ENCODE results near the gene VPS37B. TPM values are rescaled to one million over a fixed set of nuclear protein-coding genes. Genes with fewer than 3 reads are reported as not detected.

The VPS37B gene
- total and polyA plus RNA-seq, 12 donors: 16.4 to 33.2 (median 19.8) TPM

DNA sequence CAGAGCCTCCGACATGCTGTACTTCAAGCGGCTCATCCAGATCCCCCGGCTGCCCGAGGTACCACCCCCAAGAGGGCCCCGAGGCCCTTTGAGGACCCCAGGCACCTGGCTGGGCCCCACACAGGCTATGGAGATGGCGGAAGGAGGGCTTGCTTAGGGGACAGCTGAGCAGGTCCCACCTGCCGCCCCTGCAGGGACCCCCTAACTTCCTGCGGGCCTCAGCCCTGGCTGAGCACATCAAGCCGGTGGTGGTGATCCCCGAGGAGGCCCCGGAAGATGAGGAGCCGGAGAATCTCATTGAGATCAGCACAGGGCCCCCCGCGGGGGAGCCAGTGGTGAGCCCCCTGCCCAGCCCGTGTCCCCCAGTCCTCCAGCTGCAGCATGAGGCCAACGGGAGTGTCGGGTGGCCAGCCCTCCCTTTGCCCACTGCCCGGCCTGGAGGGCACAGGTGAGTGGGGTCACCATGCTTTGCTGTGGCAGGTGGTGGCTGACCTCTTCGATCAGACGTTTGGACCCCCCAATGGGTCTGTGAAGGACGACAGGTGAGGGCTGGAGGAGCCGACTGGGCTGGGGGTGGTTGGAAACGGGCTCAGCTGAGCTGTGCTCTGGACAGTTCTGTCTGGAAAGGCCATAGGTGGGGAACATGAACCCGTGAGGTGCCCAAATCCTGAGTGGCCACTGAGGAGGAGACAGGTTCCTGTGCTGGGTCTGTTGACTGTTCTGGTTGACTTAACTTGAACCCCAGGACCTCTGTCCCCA, 40.7 kb downstream of the VPS37B start:
- DNase-seq (no peak), ATAC-seq (no peak)
- WGBS, 2 donors: 92 to 94% methylated on average over 24 of the region's 24 CpGs
- Histone ChIP-seq H3K36me3 (peaks cover 0 to 53% (median 0%) of the 10 kb centered on the region in 9 donors), H3K27me3 (no peaks in the 10 kb centered on the region), H3K4me1 (peaks cover 0 to 34% (median 18%) of the 10 kb centered on the region in 9 donors), H3K4me3 (no peak overlapping the region), H3K27ac (no peak overlapping the region), H3K9me3 (no peaks in the 10 kb centered on the region)
- TF ChIP-seq, protein P1, sequence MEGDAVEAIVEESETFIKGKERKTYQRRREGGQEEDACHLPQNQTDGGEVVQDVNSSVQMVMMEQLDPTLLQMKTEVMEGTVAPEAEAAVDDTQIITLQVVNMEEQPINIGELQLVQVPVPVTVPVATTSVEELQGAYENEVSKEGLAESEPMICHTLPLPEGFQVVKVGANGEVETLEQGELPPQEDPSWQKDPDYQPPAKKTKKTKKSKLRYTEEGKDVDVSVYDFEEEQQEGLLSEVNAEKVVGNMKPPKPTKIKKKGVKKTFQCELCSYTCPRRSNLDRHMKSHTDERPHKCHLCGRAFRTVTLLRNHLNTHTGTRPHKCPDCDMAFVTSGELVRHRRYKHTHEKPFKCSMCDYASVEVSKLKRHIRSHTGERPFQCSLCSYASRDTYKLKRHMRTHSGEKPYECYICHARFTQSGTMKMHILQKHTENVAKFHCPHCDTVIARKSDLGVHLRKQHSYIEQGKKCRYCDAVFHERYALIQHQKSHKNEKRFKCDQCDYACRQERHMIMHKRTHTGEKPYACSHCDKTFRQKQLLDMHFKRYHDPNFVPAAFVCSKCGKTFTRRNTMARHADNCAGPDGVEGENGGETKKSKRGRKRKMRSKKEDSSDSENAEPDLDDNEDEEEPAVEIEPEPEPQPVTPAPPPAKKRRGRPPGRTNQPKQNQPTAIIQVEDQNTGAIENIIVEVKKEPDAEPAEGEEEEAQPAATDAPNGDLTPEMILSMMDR (IDR thresholded peaks at IDR 0.05): no peak
- intact Hi-C loops (cut with DNase I): loop anchor here in 1 of 10 donors (10.0 kb wide), 1 partner anchor 60 kb away; no protein-coding TSS in a partner anchor

DNA sequence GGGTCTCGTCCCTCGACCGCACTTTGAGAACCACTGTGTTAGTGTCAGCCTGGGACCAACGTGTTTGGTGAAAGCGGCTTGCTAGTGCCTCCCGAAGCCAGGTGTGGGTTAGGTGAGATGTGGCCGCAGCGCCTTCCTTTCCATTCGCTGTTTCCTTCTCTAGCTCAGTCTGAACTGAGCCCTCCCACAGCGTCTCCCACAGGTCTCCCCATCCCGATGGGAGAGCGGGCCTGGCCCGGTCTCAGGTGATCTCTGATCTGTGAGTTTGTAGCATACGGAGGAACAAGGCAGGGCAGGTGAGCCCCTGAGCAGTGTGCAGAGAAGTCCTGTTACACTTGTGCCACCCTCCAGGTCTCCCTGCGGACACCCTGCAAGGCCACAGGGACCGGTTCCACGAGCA, 41.4 kb downstream of the VPS37B start:
- Histone ChIP-seq H3K27ac (no peak overlapping the region), H3K36me3 (peaks cover 0 to 52% (median 0%) of the 10 kb centered on the region in 9 donors), H3K27me3 (no peaks in the 10 kb centered on the region), H3K9me3 (no peaks in the 10 kb centered on the region), H3K4me3 (no peak overlapping the region), H3K4me1 (peaks cover 0 to 34% (median 18%) of the 10 kb centered on the region in 9 donors)
- ATAC-seq (no peak), DNase-seq (no peak)
- 96 to 97% methylated on average over 17 of the region's 17 CpGs for WGBS, 2 donors
- intact Hi-C loops (cut with DNase I): loop anchor here in 1 of 10 donors (10.0 kb wide), 1 partner anchor 60 kb away; no protein-coding TSS in a partner anchor
- TF ChIP-seq, protein P1 (IDR thresholded peaks at IDR 0.05): no peak

DNA sequence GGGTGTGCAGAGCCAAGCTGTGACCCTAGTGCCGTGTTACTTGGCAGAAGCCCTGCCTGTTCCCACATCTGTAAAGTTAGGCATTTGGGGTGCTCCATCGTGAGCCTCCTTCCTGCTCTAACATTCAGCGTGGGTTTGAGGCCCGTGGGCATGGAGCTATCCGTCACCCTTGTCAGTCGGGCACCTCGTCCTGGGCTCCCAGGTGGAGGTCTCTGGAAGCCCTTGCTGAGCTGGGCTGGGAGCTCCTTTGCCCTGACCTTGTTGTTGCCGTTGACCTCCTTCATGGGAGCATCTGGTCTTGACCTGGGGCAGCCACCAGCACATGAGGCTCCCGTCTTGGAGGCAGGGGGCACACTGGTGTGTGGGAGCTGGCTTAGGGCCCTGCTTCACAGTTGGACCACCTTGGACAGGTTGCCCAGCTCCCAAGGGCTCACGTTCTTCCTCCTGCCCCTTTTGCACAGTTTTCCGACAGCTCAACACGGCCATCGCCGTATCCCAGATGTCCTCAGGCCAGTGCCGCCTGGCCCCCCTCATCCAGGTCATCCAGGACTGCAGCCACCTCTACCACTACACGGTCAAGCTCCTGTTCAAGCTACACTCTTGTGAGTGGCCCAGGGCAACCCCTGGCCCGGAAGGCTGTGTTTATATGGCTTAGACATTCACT, 42.2 kb downstream of the VPS37B start:
- DNase-seq (no peak), ATAC-seq (no peak)
- H3K9me3 ChIP-seq: no peaks in the 10 kb centered on the region
- H3K4me1 ChIP-seq: peaks cover 4 to 42% (median 23%) of the 10 kb centered on the region in 9 donors
- no peaks in the 10 kb centered on the region for H3K27me3 ChIP-seq
- no peak overlapping the region for H3K4me3 ChIP-seq
- no peak overlapping the region for H3K27ac ChIP-seq
- 84 to 86% methylated on average over 17 of the region's 17 CpGs for WGBS, 2 donors
- TF ChIP-seq, protein P1 (IDR thresholded peaks at IDR 0.05): no peak
- peaks cover 0 to 50% (median 0%) of the 10 kb centered on the region in 9 donors for H3K36me3 ChIP-seq
- intact Hi-C loops (cut with DNase I): loop anchor here in 1 of 10 donors (10.0 kb wide), 1 partner anchor 59 kb away; no protein-coding TSS in a partner anchor

Measured in heart right ventricle (tissue), 16 donors.